RPMI7951 (cell line): Measurements from ENCODE around the gene SHISA9. TPM values are rescaled to one million over a fixed set of nuclear protein-coding genes. Genes with fewer than 3 reads are reported as not detected.

Source experiments
- DNase-seq: peaks from one replicate; pipeline ENCODE4 v3.0.0-alpha.2; 2012; ENCODE audit warnings: low read depth
- total RNA-seq: library from RNA; depleted of rRNA; stranded (reverse); fragments of >200 nt; shearing (Covaris generic); gene quantifications from 2 replicates; pipeline ENCODE4 v1.2.3, GENCODE V29; 2014

Gene SHISA9
- total RNA-seq, 1 experiment from 2014 or later: 0.12 TPM

- DNase-seq: no peak
Observed at GRCh38 chr16:13171313-13171712, 269.9 kb downstream of the SHISA9 start.

- no peak for DNase-seq
Observed at GRCh38 chr16:13176711-13177110, 275.3 kb downstream of the SHISA9 start.

- DNase-seq: no peak
Observed at GRCh38 chr16:13178318-13178717, 276.9 kb downstream of the SHISA9 start.

- DNase-seq: no peak
Observed at GRCh38 chr16:13181432-13181831, 280.0 kb downstream of the SHISA9 start.

- peak; percentile 22 for DNase-seq
Observed at GRCh38 chr16:13186813-13187212, 285.4 kb downstream of the SHISA9 start.

GRCh38 chr16:13189250-13189649, 287.9 kb downstream of the SHISA9 start:
- no peak for DNase-seq

GRCh38 chr16:13193721-13194120, 292.3 kb downstream of the SHISA9 start:
- DNase-seq: no peak

GRCh38 chr16:13194766-13195165, 293.4 kb downstream of the SHISA9 start:
- no peak for DNase-seq

GRCh38 chr16:13203725-13204124, 302.3 kb downstream of the SHISA9 start:
- no peak for DNase-seq

- no peak for DNase-seq
Observed at GRCh38 chr16:13205352-13205751, 304.0 kb downstream of the SHISA9 start.

GRCh38 chr16:13206606-13207005, 305.2 kb downstream of the SHISA9 start:
- no peak for DNase-seq

- no peak for DNase-seq
Observed at GRCh38 chr16:13207151-13207550, 305.8 kb downstream of the SHISA9 start.

- no peak for DNase-seq
Observed at GRCh38 chr16:13223666-13224065, 322.3 kb downstream of the SHISA9 start.

- no peak for DNase-seq
Observed at GRCh38 chr16:13229039-13229438, 327.6 kb downstream of the SHISA9 start.

- peak; percentile 7 for DNase-seq
Observed at GRCh38 chr16:13231365-13231764, 330.0 kb downstream of the SHISA9 start.

- DNase-seq: no peak
Observed at GRCh38 chr16:13234999-13235398, 333.6 kb downstream of the SHISA9 start.

GRCh38 chr16:13236308-13236707, 334.9 kb downstream of the SHISA9 start:
- DNase-seq: peak; percentile 3

GRCh38 chr16:13238182-13238581, 336.8 kb downstream of the SHISA9 start:
- DNase-seq: no peak

- no peak for DNase-seq
Observed at GRCh38 chr16:13242201-13242600, 340.8 kb downstream of the SHISA9 start.

GRCh38 chr16:13244770-13245169, 343.4 kb downstream of the SHISA9 start:
- no peak for DNase-seq

- DNase-seq: no peak
Observed at GRCh38 chr16:13245713-13246377, 344.4 kb downstream of the SHISA9 start.

GRCh38 chr16:13254998-13255614, 353.7 kb downstream of the SHISA9 start:
- no peak for DNase-seq

GRCh38 chr16:13262270-13263090, 361.1 kb downstream of the SHISA9 start:
- DNase-seq: no peak
